Osteocyte (in vitro differentiated cells): ENCODE data around the gene C6orf120. TPM values are rescaled to one million over a fixed set of nuclear protein-coding genes. Genes with fewer than 3 reads are reported as not detected.
"Not testable (repeated sequence)": the region's sequence is repeated elsewhere in the genome, so short reads cannot be mapped to it uniquely, and the experiment has no call there.

Experiments
- DNase-seq: peaks from one replicate; pipeline ENCODE4 v3.0.0; 2021; ENCODE audit warnings: mixed read lengths; ENCODE audit not compliant: unreplicated experiment; ENCODE audit errors: extremely low spot score
- H3K27ac Mint-ChIP-seq: one replicate; pipeline ENCODE4 v1.8.0; 2021; ENCODE audit warnings: mild to moderate bottlenecking, mixed read lengths; ENCODE audit not compliant: unreplicated experiment
- H3K27me3 Mint-ChIP-seq: one replicate; pipeline ENCODE4 v1.8.0; 2021; ENCODE audit warnings: mixed read lengths; ENCODE audit not compliant: unreplicated experiment
- H3K36me3 Mint-ChIP-seq: one replicate; pipeline ENCODE4 v1.8.0; 2021; ENCODE audit warnings: mixed read lengths; ENCODE audit not compliant: unreplicated experiment
- H3K4me1 Mint-ChIP-seq: one replicate; pipeline ENCODE4 v1.8.0; 2021; ENCODE audit warnings: mixed read lengths; ENCODE audit not compliant: unreplicated experiment
- H3K4me3 Mint-ChIP-seq: one replicate; pipeline ENCODE4 v1.8.0; 2021; ENCODE audit warnings: mild to moderate bottlenecking, moderate library complexity, mixed read lengths; ENCODE audit not compliant: unreplicated experiment
- H3K9me3 Mint-ChIP-seq: one replicate; pipeline ENCODE4 v1.8.0; 2021; ENCODE audit warnings: mixed read lengths; ENCODE audit not compliant: unreplicated experiment
- CTCF ChIP-seq: fragments of 200-600 bp; sonication (generic); IDR thresholded peaks from 2 replicates; pipeline ENCODE4 v1.5.0; 2021; ENCODE audit warnings: antibody characterized with exemption, mild to moderate bottlenecking, moderate library complexity
- total RNA-seq: library from RNA; stranded (reverse); gene quantifications from 2 replicates; pipeline ENCODE4 v1.2.1, GENCODE V29; 2021

C6orf120 gene
- total RNA-seq, 1 donor from 2014 or later, result 33.1 TPM

DNA sequence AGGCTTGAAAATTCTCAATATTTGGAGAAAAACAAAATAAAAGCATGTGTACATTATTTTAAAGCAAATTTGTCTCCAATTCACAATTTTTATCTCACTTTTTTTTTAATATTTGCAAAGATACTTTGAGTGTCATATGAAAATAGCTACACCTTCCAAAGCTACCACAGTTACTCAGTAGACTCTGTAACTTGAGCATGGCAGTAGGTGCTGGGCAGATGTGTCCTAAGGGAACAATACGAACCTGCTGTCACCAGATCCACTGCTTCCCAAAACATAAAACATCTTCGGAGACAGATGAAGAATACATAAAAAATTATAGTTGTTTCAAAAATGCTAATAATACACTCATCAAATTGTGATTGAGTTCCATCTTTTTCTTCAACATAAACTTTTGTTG lies 10.7 kb upstream of the C6orf120 start:
- H3K4me1 Mint-ChIP-seq, result peaks cover 2% of the 10 kb centered on the region

GRCh38 chr6:169692516-169692915 lies 9.4 kb upstream of the C6orf120 start:
- TF ChIP-seq CTCF, result no peak
- H3K4me1 Mint-ChIP-seq, result peaks cover 2% of the 10 kb centered on the region
- no peak for DNase-seq
- peaks cover 9% of the 10 kb centered on the region for H3K9me3 Mint-ChIP-seq
- H3K4me3 Mint-ChIP-seq, result no peak overlapping the region
- no peaks in the 10 kb centered on the region for H3K27me3 Mint-ChIP-seq
- H3K36me3 Mint-ChIP-seq, result peaks cover 19% of the 10 kb centered on the region
- no peak overlapping the region for H3K27ac Mint-ChIP-seq

More for the DNA sequence above, 10.7 kb upstream of the C6orf120 start:
- Mint-ChIP-seq H3K4me3 (no peak overlapping the region), H3K27ac (no peak overlapping the region), H3K9me3 (peaks cover 17% of the 10 kb centered on the region), H3K36me3 (peaks cover 28% of the 10 kb centered on the region), H3K27me3 (no peaks in the 10 kb centered on the region)
- TF ChIP-seq CTCF, result no peak
- DNase-seq, result no peak

- no peak for DNase-seq
- Mint-ChIP-seq H3K9me3 (peaks cover 9% of the 10 kb centered on the region), H3K27me3 (no peaks in the 10 kb centered on the region), H3K4me1 (peaks cover 2% of the 10 kb centered on the region), H3K4me3 (no peak overlapping the region), H3K36me3 (peaks cover 12% of the 10 kb centered on the region), H3K27ac (no peak overlapping the region)
- no peak for TF ChIP-seq CTCF
Measured at GRCh38 chr6:169695131-169695530, 6.8 kb upstream of the C6orf120 start.

- not testable (repeated sequence) for H3K4me3 Mint-ChIP-seq, H3K36me3 Mint-ChIP-seq, H3K27me3 Mint-ChIP-seq, H3K9me3 Mint-ChIP-seq, H3K27ac Mint-ChIP-seq, DNase-seq
- peaks cover 11% of the 10 kb centered on the region for H3K4me1 Mint-ChIP-seq
- peak; percentile 48 for TF ChIP-seq CTCF
Measured at GRCh38 chr6:169697115-169697514, 4.8 kb upstream of the C6orf120 start.

- Mint-ChIP-seq H3K36me3 (peaks cover 5% of the 10 kb centered on the region), H3K27me3 (no peaks in the 10 kb centered on the region), H3K4me1 (peaks cover 35% of the 10 kb centered on the region), H3K9me3 (peaks cover 4% of the 10 kb centered on the region), H3K27ac (no peak overlapping the region), H3K4me3 (peak overlapping the region; percentile 10)
- no peak for TF ChIP-seq CTCF
- no peak for DNase-seq
Measured at GRCh38 chr6:169700296-169700695, 1.6 kb upstream of the C6orf120 start.
